ENCODE measurements around the gene TEX264.

DNA sequence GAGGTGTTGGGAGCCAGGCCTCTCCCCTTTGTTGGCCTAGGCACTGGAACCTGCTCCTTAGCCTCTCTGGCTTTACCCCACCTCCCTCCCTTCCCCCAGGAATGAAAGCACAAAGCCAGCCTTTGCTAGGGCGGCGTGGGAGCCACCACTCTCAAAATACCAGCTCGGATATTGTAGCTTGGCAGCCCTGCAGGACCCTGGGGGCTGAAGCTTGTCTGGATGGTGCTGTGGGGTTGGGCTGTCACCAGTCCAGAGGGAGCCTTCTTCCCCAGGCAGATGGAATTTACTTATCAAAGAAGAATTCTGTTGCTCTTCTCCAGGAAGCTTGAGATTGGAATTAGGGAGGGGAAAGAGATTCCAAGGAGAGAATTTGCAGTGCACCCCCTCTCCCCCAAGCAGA is 20.9 kb downstream of the TEX264 start:
- TF ChIP-seq, protein P1, sequence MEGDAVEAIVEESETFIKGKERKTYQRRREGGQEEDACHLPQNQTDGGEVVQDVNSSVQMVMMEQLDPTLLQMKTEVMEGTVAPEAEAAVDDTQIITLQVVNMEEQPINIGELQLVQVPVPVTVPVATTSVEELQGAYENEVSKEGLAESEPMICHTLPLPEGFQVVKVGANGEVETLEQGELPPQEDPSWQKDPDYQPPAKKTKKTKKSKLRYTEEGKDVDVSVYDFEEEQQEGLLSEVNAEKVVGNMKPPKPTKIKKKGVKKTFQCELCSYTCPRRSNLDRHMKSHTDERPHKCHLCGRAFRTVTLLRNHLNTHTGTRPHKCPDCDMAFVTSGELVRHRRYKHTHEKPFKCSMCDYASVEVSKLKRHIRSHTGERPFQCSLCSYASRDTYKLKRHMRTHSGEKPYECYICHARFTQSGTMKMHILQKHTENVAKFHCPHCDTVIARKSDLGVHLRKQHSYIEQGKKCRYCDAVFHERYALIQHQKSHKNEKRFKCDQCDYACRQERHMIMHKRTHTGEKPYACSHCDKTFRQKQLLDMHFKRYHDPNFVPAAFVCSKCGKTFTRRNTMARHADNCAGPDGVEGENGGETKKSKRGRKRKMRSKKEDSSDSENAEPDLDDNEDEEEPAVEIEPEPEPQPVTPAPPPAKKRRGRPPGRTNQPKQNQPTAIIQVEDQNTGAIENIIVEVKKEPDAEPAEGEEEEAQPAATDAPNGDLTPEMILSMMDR (conservative IDR thresholded peaks at IDR 0.05; ENCODE audit: low read length) = no peak
- TF ChIP-seq EZH2phosphoT487 (IDR thresholded peaks at IDR 0.05; ENCODE audit: borderline replicate concordance) = no peak

All from Loucy (cell line).